Mesenchymal stem cell (in vitro differentiated cells and primary cell): ENCODE measurements around the gene ADCY5.

Experiments
- DNase-seq: peaks from one replicate; pipeline ENCODE4 v3.0.0-alpha.2; 2013
- H2AFZ ChIP-seq: one replicate; pipeline ENCODE4 v1.6.1; 2013; ENCODE audit warnings: low read depth, mild to moderate bottlenecking, control low read depth, inconsistent platforms, low read length, moderate library complexity
- H2AK5ac ChIP-seq: 2 replicates; pipeline ENCODE4 v1.6.1; 2013; ENCODE audit warnings: low read length, moderate library complexity, mild to moderate bottlenecking, inconsistent platforms; ENCODE audit not compliant: severe bottlenecking
- H2BK120ac ChIP-seq: one replicate; pipeline ENCODE4 v1.6.1; 2013; ENCODE audit warnings: low read depth, mild to moderate bottlenecking, inconsistent platforms, low read length, moderate library complexity
- H2BK12ac ChIP-seq, 2 experiments: one replicate each; pipeline ENCODE4 v1.6.1; 2013; ENCODE audit warnings: inconsistent platforms in 2 of 2, low read length in 2 of 2, mild to moderate bottlenecking in 2 of 2, moderate library complexity in 2 of 2, control low read depth in 1 of 2
- H2BK15ac ChIP-seq: one replicate; pipeline ENCODE4 v1.6.1; 2013; ENCODE audit warnings: mild to moderate bottlenecking, low read depth, inconsistent platforms; ENCODE audit not compliant: poor library complexity, severe bottlenecking
- H2BK5ac ChIP-seq: 2 replicates; pipeline ENCODE4 v1.6.1; 2013; ENCODE audit warnings: low read depth, mild to moderate bottlenecking, low read length, control low read depth, inconsistent platforms; ENCODE audit not compliant: poor library complexity, severe bottlenecking
- H3K14ac ChIP-seq, 2 experiments: one replicate each; pipeline ENCODE4 v1.6.1; 2013; ENCODE audit warnings: inconsistent platforms in 2 of 2, low read length in 2 of 2, control low read depth in 1 of 2, mild to moderate bottlenecking in 1 of 2, moderate library complexity in 1 of 2
- H3K18ac ChIP-seq, 2 experiments: one replicate each; pipeline ENCODE4 v1.6.1; 2013; ENCODE audit warnings: inconsistent platforms in 2 of 2, low read length in 2 of 2, control low read depth in 1 of 2, low read depth in 1 of 2, mild to moderate bottlenecking in 1 of 2
- H3K23ac ChIP-seq, 2 experiments: one replicate each; pipeline ENCODE4 v1.6.1; 2013; ENCODE audit warnings: inconsistent platforms in 2 of 2, low read length in 2 of 2, mild to moderate bottlenecking in 2 of 2, moderate library complexity in 2 of 2, control low read depth in 1 of 2
- H3K27ac ChIP-seq: 2 replicates; pipeline ENCODE4 v1.5.1; 2013; ENCODE audit warnings: mild to moderate bottlenecking, moderate library complexity, low read length, control low read depth, inconsistent platforms; ENCODE audit not compliant: poor library complexity, severe bottlenecking
- H3K27me3 ChIP-seq, 2 experiments: 2 replicates each; pipeline versions ENCODE4 v1.6.1 to v1.7.0; 2013; ENCODE audit warnings: low read length in 2 of 2, mild to moderate bottlenecking in 2 of 2, moderate library complexity in 2 of 2, control low read depth in 1 of 2, inconsistent platforms in 1 of 2; ENCODE audit not compliant: control insufficient read depth in 1 of 2, insufficient read depth in 1 of 2
- H3K36me3 ChIP-seq, 2 experiments: 2 replicates each; pipeline versions ENCODE4 v1.6.1 to v1.7.0; 2013; ENCODE audit warnings: low read length in 2 of 2, control low read depth in 1 of 2, inconsistent platforms in 1 of 2, low read depth in 1 of 2, mild to moderate bottlenecking in 1 of 2; ENCODE audit not compliant: insufficient read depth in 2 of 2, control insufficient read depth in 1 of 2
- H3K4ac ChIP-seq, 2 experiments: one replicate each; pipeline ENCODE4 v1.6.1; 2013; ENCODE audit warnings: inconsistent platforms in 2 of 2, low read length in 2 of 2, mild to moderate bottlenecking in 2 of 2, moderate library complexity in 2 of 2, control low read depth in 1 of 2, low read depth in 1 of 2
- H3K4me1 ChIP-seq: 2 replicates; pipeline ENCODE4 v1.6.1; 2013; ENCODE audit warnings: low read depth, low read length, control low read depth; ENCODE audit not compliant: control insufficient read depth, insufficient read depth
- H3K4me2 ChIP-seq: 2 replicates; pipeline ENCODE4 v1.6.1; 2013; ENCODE audit warnings: low read length, mild to moderate bottlenecking, inconsistent platforms; ENCODE audit not compliant: poor library complexity, severe bottlenecking
- H3K4me3 ChIP-seq, 2 experiments: 2 replicates each; pipeline versions ENCODE4 v1.5.1 to v1.7.0; 2013; ENCODE audit warnings: low read length in 2 of 2, mild to moderate bottlenecking in 2 of 2, control low read depth in 1 of 2, low read depth in 1 of 2; ENCODE audit not compliant: insufficient read depth in 1 of 2
- H3K79me1 ChIP-seq: replicated peaks from 2 replicates; pipeline ENCODE4 v1.6.1; 2013; ENCODE audit warnings: mild to moderate bottlenecking, control low read depth, low read length, inconsistent platforms; ENCODE audit not compliant: poor library complexity, severe bottlenecking
- H3K9ac ChIP-seq: 2 replicates; pipeline ENCODE4 v1.7.0; 2013; ENCODE audit warnings: mild to moderate bottlenecking, low read length, moderate library complexity
- H3K9me3 ChIP-seq: 2 replicates; pipeline ENCODE4 v1.7.0; 2013; ENCODE audit warnings: mild to moderate bottlenecking, low read length; ENCODE audit not compliant: control insufficient read depth
- H4K8ac ChIP-seq: one replicate; pipeline ENCODE4 v1.6.1; 2013; ENCODE audit warnings: inconsistent platforms, mild to moderate bottlenecking, low read length, moderate library complexity
- H4K91ac ChIP-seq: one replicate; pipeline ENCODE4 v1.6.1; 2013; ENCODE audit warnings: mild to moderate bottlenecking, low read length, inconsistent platforms
- whole genome bisulfite sequencing: methylation state at CpG from one replicate; pipeline ENCODE4 v1.1.7; 2013; ENCODE audit warnings: mixed read lengths; 5-methylcytosine and 5-hydroxymethylcytosine counted together

Gene ADCY5

DNA sequence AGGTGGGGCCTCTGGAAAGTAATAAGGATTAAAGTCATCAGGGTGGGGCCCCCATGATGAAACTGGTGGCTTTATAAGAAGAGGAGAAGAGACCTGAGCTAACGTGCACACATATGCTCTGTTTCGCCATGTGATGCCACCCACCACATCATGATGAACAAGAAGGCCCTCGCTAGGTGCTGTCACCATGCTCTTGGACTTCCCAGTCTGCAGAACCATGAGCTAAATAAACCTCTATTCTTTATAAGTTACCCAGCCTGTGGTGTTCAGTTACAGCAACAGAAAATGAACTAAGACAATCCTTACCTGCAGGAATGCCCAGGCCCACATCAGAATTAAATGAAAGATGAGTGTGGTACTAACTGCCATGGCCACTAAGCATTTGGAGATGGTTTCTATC lies 79.8 kb downstream of the ADCY5 start:
- no peak overlapping the region for H4K91ac ChIP-seq
- no peak overlapping the region for H3K27ac ChIP-seq
- peaks cover 1% of the 10 kb centered on the region for H3K4me1 ChIP-seq
- no peak overlapping the region for H3K4me2 ChIP-seq
- no peak overlapping the region for H3K23ac ChIP-seq
- no peak overlapping the region for H2BK5ac ChIP-seq
- H3K9me3 ChIP-seq = peaks cover 5% of the 10 kb centered on the region
- no peak overlapping the region for H2BK15ac ChIP-seq
- H3K9ac ChIP-seq = no peak overlapping the region
- no peak overlapping the region for H3K14ac ChIP-seq
- 96% methylated on average over 3 of the region's 3 CpGs for WGBS
- H3K18ac ChIP-seq = no peak overlapping the region
- no peaks in the 10 kb centered on the region for H3K79me1 ChIP-seq
- no peak overlapping the region for H2AFZ ChIP-seq
- no peak overlapping the region for H2BK120ac ChIP-seq
- H2AK5ac ChIP-seq = no peak overlapping the region
- H3K27me3 ChIP-seq = peaks cover 65 to 75% of the 10 kb centered on the region in 2 experiments
- H2BK12ac ChIP-seq = no peak overlapping the region
- DNase-seq = no peak
- H4K8ac ChIP-seq = no peak overlapping the region
- no peak overlapping the region for H3K4me3 ChIP-seq
- H3K36me3 ChIP-seq = no peaks in the 10 kb centered on the region
- no peak overlapping the region for H3K4ac ChIP-seq

DNA sequence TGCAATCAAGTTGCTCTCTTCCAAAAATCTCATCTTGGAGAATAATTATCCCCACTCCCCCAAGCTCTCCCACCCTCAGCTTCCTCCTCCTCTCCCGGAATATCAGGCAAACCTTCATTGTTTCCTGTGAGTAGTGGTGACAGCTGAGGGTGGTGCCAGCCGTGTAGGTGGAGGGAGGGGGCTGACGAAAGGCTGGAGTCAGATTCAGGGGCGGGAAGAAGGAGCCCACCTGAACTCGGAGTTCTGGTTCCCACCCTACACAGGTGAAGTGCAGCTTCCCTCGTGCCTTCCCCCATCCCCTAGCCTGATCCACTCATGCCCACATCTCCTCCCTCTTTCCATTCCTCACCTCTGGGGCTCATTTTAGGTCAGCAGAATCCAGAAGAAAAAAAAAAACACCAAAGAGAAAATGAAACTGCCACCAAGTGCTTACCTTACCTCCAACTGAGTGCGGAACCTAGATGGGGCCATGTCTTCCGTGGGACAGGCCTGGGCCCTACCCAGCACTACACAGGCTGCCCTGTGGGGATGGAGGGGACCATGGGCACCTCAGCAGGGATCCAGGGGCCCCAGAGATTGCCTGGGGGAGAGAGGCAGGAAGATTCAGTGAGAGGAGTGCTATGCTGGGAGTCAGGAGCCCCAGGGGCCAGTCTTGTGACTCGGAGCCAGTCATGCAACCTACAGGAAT lies 81.3 kb downstream of the ADCY5 start:
- no peak overlapping the region for H2BK5ac ChIP-seq
- H4K91ac ChIP-seq = no peak overlapping the region
- no peaks in the 10 kb centered on the region for H3K79me1 ChIP-seq
- no peak overlapping the region for H4K8ac ChIP-seq
- no peak overlapping the region for H3K4ac ChIP-seq
- no peak overlapping the region for H2BK15ac ChIP-seq
- no peak overlapping the region for H3K4me2 ChIP-seq
- H3K27me3 ChIP-seq = peaks cover 57 to 74% of the 10 kb centered on the region in 2 experiments
- no peak overlapping the region for H2BK12ac ChIP-seq
- H3K27ac ChIP-seq = no peak overlapping the region
- H3K4me1 ChIP-seq = peaks cover 1% of the 10 kb centered on the region
- no peak overlapping the region for H3K14ac ChIP-seq
- no peaks in the 10 kb centered on the region for H3K36me3 ChIP-seq
- 83% methylated on average over 6 of the region's 9 CpGs for WGBS
- H3K23ac ChIP-seq = no peak overlapping the region
- H2BK120ac ChIP-seq = no peak overlapping the region
- DNase-seq = no peak
- no peak overlapping the region for H2AK5ac ChIP-seq
- no peak overlapping the region for H3K9ac ChIP-seq
- no peak overlapping the region for H3K4me3 ChIP-seq
- no peak overlapping the region for H2AFZ ChIP-seq
- H3K9me3 ChIP-seq = peaks cover 5% of the 10 kb centered on the region
- H3K18ac ChIP-seq = no peak overlapping the region

DNA sequence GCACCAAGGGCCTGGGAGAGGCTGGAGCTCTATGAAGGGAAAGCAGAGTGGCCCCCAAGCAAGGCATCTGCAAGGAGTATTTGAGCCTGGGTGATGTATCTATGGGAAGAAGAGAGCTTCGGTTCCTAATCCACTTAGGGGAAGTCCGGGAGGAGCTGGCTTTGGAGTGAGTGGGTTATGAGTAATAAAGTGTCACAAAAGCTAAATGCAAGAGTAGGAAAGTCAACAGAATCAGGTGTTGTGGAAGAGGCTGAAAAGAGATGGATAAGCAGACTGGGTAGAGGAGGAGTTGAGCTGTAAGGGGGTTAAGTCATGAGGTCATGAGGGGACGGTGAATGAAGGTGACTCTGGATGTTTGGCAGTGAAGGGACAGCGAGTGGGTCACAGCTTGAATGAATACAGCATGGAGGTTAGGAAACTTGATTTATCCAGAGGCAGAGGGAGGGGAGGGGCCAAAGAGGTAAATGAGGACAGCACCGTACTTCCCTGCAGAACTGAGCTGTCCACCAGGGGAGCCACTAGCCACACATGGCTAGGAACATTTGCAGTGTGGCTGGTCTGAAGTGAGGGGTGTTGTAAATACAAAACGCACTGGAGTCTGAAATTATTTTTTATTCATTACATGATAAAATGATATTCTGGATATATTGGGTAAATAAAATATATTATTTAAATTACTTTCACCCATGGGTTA lies 83.3 kb downstream of the ADCY5 start:
- 50% methylated on average over 5 of the region's 6 CpGs for WGBS
- Histone ChIP-seq H2AFZ (no peak overlapping the region), H3K14ac (no peak overlapping the region), H3K4me3 (no peak overlapping the region), H3K79me1 (no peaks in the 10 kb centered on the region), H4K8ac (no peak overlapping the region), H3K4me2 (no peak overlapping the region), H2BK120ac (no peak overlapping the region), H2BK12ac (no peak overlapping the region), H3K18ac (no peak overlapping the region), H3K23ac (no peak overlapping the region), H3K4ac (no peak overlapping the region), H3K27me3 (peaks cover 55 to 74% of the 10 kb centered on the region in 2 experiments), H4K91ac (peak overlapping the region; percentile 28), H3K9ac (no peak overlapping the region), H3K36me3 (no peaks in the 10 kb centered on the region), H2AK5ac (no peak overlapping the region), H3K27ac (no peak overlapping the region), H2BK15ac (no peak overlapping the region), H2BK5ac (no peak overlapping the region), H3K9me3 (peaks cover 5% of the 10 kb centered on the region), H3K4me1 (peaks cover 1% of the 10 kb centered on the region)
- DNase-seq = peak; percentile 14

DNA sequence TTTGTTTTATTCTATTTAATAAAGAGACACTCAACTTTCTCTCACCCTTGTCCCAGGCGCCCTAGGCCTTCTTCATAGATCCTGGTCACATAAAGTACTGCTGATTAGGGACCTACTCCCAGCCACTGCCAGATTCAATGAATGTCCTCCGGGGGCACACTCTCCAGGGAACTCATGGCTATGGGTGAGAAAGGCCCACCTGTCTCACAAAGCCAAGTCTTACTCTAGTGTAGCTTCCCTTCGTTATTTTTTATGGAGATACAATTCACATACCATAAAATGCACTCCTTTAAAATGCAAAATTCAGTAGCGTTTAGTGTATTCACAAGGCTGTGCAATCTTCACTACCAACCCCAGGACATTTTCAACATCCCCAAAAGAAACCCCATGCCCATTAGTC lies 87.8 kb downstream of the ADCY5 start:
- no peak overlapping the region for H3K9ac ChIP-seq

More for the DNA sequence above, 87.8 kb downstream of the ADCY5 start:
- Histone ChIP-seq H3K4me3 (no peak overlapping the region), H2BK12ac (no peak overlapping the region), H3K36me3 (no peaks in the 10 kb centered on the region), H4K8ac (no peak overlapping the region), H2BK5ac (no peak overlapping the region), H3K9me3 (no peaks in the 10 kb centered on the region), H3K4me1 (no peaks in the 10 kb centered on the region), H3K79me1 (no peaks in the 10 kb centered on the region), H3K4me2 (no peak overlapping the region), H4K91ac (no peak overlapping the region), H2BK120ac (no peak overlapping the region), H3K14ac (no peak overlapping the region), H3K27me3 (peaks cover 60 to 85% of the 10 kb centered on the region in 2 experiments), H2AK5ac (no peak overlapping the region), H3K4ac (no peak overlapping the region), H3K27ac (no peak overlapping the region), H2AFZ (no peak overlapping the region), H3K18ac (no peak overlapping the region), H3K23ac (no peak overlapping the region), H2BK15ac (no peak overlapping the region)
- 51% methylated on average over 4 of the region's 4 CpGs for WGBS
- DNase-seq = no peak
